Smooth muscle cell (in vitro differentiated cells): ENCODE data around the gene HSD11B1. TPM values are rescaled to one million over a fixed set of nuclear protein-coding genes. Genes with fewer than 3 reads are reported as not detected.

ENCODE experiments used
- DNase-seq: peaks from one replicate; lab custom pipeline; 2025; ENCODE audit not compliant: unreplicated experiment; lab: John Stamatoyannopoulos, UW
- H2AFZ ChIP-seq: fragments of 200-600 bp; sonication (generic); 2 replicates; pipeline ENCODE4 v1.6.0; 2016; ENCODE audit warnings: antibody characterized with exemption, low read depth, mild to moderate bottlenecking
- H3F3A ChIP-seq: fragments of 200-600 bp; sonication (generic); 2 replicates; pipeline ENCODE4 v1.6.0; 2017; ENCODE audit warnings: antibody characterized with exemption, low read depth
- H3K27ac ChIP-seq: fragments of 200-600 bp; sonication (generic); 2 replicates; pipeline ENCODE4 v1.5.1; 2016; ENCODE audit warnings: low read depth, mild to moderate bottlenecking
- H3K27me3 ChIP-seq: fragments of 200-600 bp; sonication (generic); 2 replicates; pipeline ENCODE4 v1.6.1; 2016; ENCODE audit warnings: low read depth, mild to moderate bottlenecking
- H3K36me3 ChIP-seq: fragments of 200-600 bp; sonication (generic); 2 replicates; pipeline ENCODE4 v1.5.1; 2016; ENCODE audit warnings: low read depth
- H3K4me1 ChIP-seq: fragments of 200-600 bp; sonication (generic); 2 replicates; pipeline ENCODE4 v1.5.1; 2016; ENCODE audit warnings: low read depth
- H3K4me2 ChIP-seq: fragments of 200-600 bp; sonication (generic); 2 replicates; pipeline ENCODE4 v1.6.0; 2016; ENCODE audit warnings: mild to moderate bottlenecking
- H3K4me3 ChIP-seq: fragments of 200-600 bp; sonication (generic); 2 replicates; pipeline ENCODE4 v1.5.1; 2016; ENCODE audit warnings: mild to moderate bottlenecking
- H3K79me2 ChIP-seq: fragments of 200-600 bp; sonication (generic); 2 replicates; pipeline ENCODE4 v1.6.0; 2016; ENCODE audit warnings: low read depth, mild to moderate bottlenecking
- H3K9ac ChIP-seq: fragments of 200-600 bp; sonication (generic); 2 replicates; pipeline ENCODE4 v1.6.0; 2016; ENCODE audit warnings: low read depth
- H3K9me3 ChIP-seq: fragments of 200-600 bp; sonication (generic); replicated peaks from 2 replicates; pipeline ENCODE4 v1.5.1; 2016; ENCODE audit warnings: low read depth
- H4K20me1 ChIP-seq: fragments of 200-600 bp; sonication (generic); 2 replicates; pipeline ENCODE4 v1.6.0; 2016; ENCODE audit warnings: low read depth
- CTCF ChIP-seq: fragments of 200-600 bp; sonication (generic); IDR thresholded peaks from 2 replicates; pipeline ENCODE4 v1.5.1; 2017; ENCODE audit warnings: borderline replicate concordance, mild to moderate bottlenecking, antibody characterized with exemption; ENCODE audit not compliant: insufficient read depth, poor library complexity, severe bottlenecking
- WGBS: methylation state at CpG from one replicate; pipeline ENCODE4 v1.1.7; 2016; ENCODE audit warnings: low lambda C conversion rate; 5-methylcytosine and 5-hydroxymethylcytosine counted together
- polyA plus RNA-seq: library from polyadenylated mRNA; unstranded; fragments of >200 nt; fragmentation: Nextera tagmentation; extraction: Ambion mirVana; gene quantifications from 2 replicates; pipeline ENCODE4 v1.2.1, GENCODE V29; 2016
- total RNA-seq: library from RNA; depleted of rRNA; stranded (reverse); fragments of >200 nt; gene quantifications from 2 replicates; pipeline ENCODE4 v1.2.3, GENCODE V29; 2014

Gene HSD11B1
- total and polyA plus RNA-seq, 2 experiments from 2014 or later = not detected

GRCh38 chr1:209749205-209749604, 44.6 kb downstream of the HSD11B1 start:
- DNase-seq = no peak
- Histone ChIP-seq H4K20me1 (no peaks in the 10 kb centered on the region), H3K27ac (no peak overlapping the region), H3K4me3 (no peak overlapping the region), H2AFZ (no peak overlapping the region), H3K9ac (no peak overlapping the region), H3K27me3 (no peaks in the 10 kb centered on the region), H3K4me1 (no peaks in the 10 kb centered on the region), H3K79me2 (no peaks in the 10 kb centered on the region), H3K4me2 (no peak overlapping the region), H3K36me3 (no peaks in the 10 kb centered on the region), H3K9me3 (no peaks in the 10 kb centered on the region), H3F3A (peaks cover 4% of the 10 kb centered on the region)
- TF ChIP-seq CTCF = no peak
- 67% methylated on average over 2 of the region's 2 CpGs for WGBS

- H3K27ac ChIP-seq = no peak overlapping the region
- 80% methylated on average over 6 of the region's 6 CpGs for WGBS
- H3K4me1 ChIP-seq = no peaks in the 10 kb centered on the region
- H3K9me3 ChIP-seq = no peaks in the 10 kb centered on the region
- H3F3A ChIP-seq = peaks cover 4% of the 10 kb centered on the region
- TF ChIP-seq CTCF = no peak
- H3K4me3 ChIP-seq = no peak overlapping the region
- DNase-seq = no peak
- no peaks in the 10 kb centered on the region for H4K20me1 ChIP-seq
- H3K36me3 ChIP-seq = no peaks in the 10 kb centered on the region
- H2AFZ ChIP-seq = no peak overlapping the region
- H3K27me3 ChIP-seq = no peaks in the 10 kb centered on the region
- H3K4me2 ChIP-seq = no peak overlapping the region
- no peak overlapping the region for H3K9ac ChIP-seq
- no peaks in the 10 kb centered on the region for H3K79me2 ChIP-seq
Measured at GRCh38 chr1:209749670-209750323, 45.2 kb downstream of the HSD11B1 start.

GRCh38 chr1:209751627-209752231, 47.1 kb downstream of the HSD11B1 start:
- no peak overlapping the region for H2AFZ ChIP-seq

More at GRCh38 chr1:209751627-209752231, 47.1 kb downstream of the HSD11B1 start:
- H3K9me3 ChIP-seq = no peaks in the 10 kb centered on the region
- H3K4me1 ChIP-seq = no peaks in the 10 kb centered on the region
- no peaks in the 10 kb centered on the region for H4K20me1 ChIP-seq
- WGBS = 87% methylated on average over 5 of the region's 5 CpGs
- H3K9ac ChIP-seq = no peak overlapping the region
- no peak for DNase-seq
- H3K4me3 ChIP-seq = no peak overlapping the region
- H3K79me2 ChIP-seq = no peaks in the 10 kb centered on the region
- H3K4me2 ChIP-seq = no peak overlapping the region
- no peak overlapping the region for H3K27ac ChIP-seq
- no peaks in the 10 kb centered on the region for H3K27me3 ChIP-seq
- no peak for TF ChIP-seq CTCF
- peaks cover 4% of the 10 kb centered on the region for H3F3A ChIP-seq
- no peaks in the 10 kb centered on the region for H3K36me3 ChIP-seq
